Erythroblast (primary cell): ENCODE measurements around the gene CDC25B.

ENCODE experiments used
- DNase-seq, 2 experiments: peaks; one replicate each; lab custom pipeline; 2025; lab: John Stamatoyannopoulos, UW
- GATA1 ChIP-seq: IDR thresholded peaks from 2 replicates; pipeline ENCODE4 v1.6.1; 2011; ENCODE audit warnings: low read depth, mild to moderate bottlenecking, control low read depth, low read length, moderate library complexity
- POLR2A ChIP-seq: IDR thresholded peaks from 2 replicates; pipeline ENCODE4 v1.6.1; 2011; ENCODE audit warnings: mild to moderate bottlenecking, low read length

CDC25B gene

GRCh38 chr20:3813848-3814581 lies 17.9 kb downstream of the CDC25B start:
- DNase-seq, result no peak
- no peak for TF ChIP-seq GATA1
- TF ChIP-seq POLR2A, result no peak

GRCh38 chr20:3814928-3815495 lies 18.9 kb downstream of the CDC25B start:
- no peak for DNase-seq
- TF ChIP-seq POLR2A, result no peak
- no peak for TF ChIP-seq GATA1

DNA sequence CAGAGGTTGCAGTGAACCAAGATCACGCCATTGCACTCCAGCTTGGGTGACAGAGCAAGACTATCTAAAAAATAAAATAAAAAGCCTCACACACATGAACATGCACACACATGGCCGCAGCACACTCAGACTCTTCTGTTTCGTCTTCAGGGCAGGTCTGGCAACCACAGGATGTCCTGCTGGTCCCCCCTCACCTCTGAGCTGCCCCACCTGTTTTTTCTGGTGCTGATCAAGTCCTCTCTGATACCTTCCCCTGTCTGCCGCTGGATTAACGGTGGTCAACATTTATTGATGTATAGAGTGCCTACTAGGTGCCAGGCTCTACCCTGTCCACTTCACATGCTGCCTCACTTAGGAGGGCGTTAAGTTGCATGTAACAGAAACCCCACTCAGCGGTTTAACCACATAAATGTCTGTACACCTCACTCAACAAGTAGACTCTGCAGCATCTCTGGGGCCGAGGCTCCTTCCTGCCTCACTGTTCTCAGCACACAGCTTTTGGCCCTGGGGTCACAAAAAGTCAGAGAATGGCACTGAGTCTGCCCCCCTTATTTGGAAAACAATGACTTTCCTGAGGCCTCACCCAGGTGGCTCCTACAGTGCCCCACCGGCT lies 19.7 kb downstream of the CDC25B start:
- TF ChIP-seq POLR2A (no peak), GATA1 (no peak)
- DNase-seq, result no peak

DNA sequence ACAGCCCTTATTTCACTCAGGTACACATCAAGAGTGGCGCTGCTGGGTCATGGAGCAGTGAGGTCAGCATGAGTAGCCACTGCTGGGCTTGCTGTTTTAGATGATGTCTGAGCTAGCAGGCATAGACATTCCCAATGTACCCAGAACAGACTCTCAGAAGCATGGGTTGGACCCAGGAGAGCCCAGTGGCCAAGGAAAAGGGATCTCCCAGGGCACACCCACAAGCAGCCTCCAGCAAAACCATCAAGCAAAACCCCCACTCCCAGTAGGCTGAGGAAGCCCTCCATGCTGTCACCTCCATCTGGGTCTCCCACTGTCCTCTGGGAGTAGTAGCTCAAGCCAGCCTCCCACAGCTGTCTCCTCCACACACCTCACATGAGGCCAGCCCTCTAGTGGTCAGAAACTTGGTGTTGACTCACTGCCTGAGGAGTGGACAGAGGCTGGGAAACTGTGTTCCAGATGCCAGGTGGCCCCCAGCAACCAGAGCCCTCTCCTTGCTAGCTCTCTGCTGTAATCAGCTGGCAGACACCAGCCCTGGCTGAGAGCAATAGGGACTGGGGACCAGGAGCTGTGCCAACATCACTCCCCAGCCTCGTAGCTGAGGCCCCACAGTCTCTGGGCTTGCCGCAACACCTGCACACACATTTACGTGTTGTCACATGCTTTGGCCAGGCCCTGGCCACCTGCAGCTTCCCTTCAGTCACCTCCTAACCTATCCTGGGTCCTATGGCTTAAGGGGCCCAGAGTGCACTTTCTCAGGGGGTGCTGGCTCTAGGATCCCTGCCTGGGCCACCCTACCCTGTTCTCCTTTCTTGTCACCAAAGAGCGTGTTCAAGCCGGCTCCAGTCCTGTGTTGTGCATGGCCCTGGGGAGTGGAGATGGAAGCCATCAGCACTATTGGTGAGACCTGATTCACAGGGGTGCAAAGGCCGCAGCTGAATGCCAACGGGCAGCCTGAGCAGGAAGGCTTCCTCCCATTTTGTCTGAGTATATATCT lies 22.3 kb downstream of the CDC25B start:
- peak; percentile 74 to 75 for DNase-seq
- no peak for TF ChIP-seq GATA1
- no peak for TF ChIP-seq POLR2A

GRCh38 chr20:3819411-3820047 lies 23.4 kb downstream of the CDC25B start:
- DNase-seq, result peak in 1 of 2 experiments; percentile 49
- TF ChIP-seq POLR2A (no peak), GATA1 (no peak)

- DNase-seq, result peak; percentile 98
- TF ChIP-seq POLR2A (peak; percentile 90), GATA1 (no peak)
These were observed 24.2 kb downstream of the CDC25B start, which contains the start of gene AP5S1 for GRCh38 chr20:3820048-3820900. Gene AP5S1, plus strand, starts transcription at chr20:3820547. Its CDS starts 1,571 bp downstream, at chr20:3822118.

- peak; percentile 65 for TF ChIP-seq POLR2A
- TF ChIP-seq GATA1, result no peak
- DNase-seq, result no peak
These were observed 25.0 kb downstream of the CDC25B start for GRCh38 chr20:3820901-3821727.

DNA sequence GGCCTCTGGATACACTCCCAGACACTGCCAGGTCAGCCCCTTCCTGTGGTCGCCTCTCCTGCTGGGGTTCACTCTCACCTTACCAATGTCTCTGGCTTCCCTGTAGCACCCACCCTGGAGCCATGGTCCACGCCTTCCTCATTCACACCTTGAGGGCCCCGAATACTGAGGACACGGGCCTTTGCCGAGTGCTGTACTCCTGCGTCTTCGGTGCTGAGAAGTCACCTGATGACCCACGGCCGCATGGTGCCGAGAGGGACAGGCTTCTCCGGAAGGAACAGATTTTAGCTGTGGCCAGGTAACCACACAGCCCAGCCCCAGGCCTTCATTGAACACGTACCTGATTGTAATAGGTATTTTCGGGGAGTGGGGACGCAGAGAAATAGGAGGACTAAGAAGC lies 25.9 kb downstream of the CDC25B start:
- no peak for DNase-seq
- TF ChIP-seq GATA1 (no peak), POLR2A (no peak)

- no peak for DNase-seq
- TF ChIP-seq GATA1, result no peak
- TF ChIP-seq POLR2A, result no peak
These were observed 27.8 kb downstream of the CDC25B start for GRCh38 chr20:3823881-3824280.

- no peak for DNase-seq
- no peak for TF ChIP-seq POLR2A
- no peak for TF ChIP-seq GATA1
These were observed 29.4 kb downstream of the CDC25B start for GRCh38 chr20:3825526-3825925.

GRCh38 chr20:3826420-3826819 lies 30.3 kb downstream of the CDC25B start:
- TF ChIP-seq POLR2A (no peak), GATA1 (no peak)
- no peak for DNase-seq
